ENCODE data around the gene CHKA.

Gene CHKA

DNA sequence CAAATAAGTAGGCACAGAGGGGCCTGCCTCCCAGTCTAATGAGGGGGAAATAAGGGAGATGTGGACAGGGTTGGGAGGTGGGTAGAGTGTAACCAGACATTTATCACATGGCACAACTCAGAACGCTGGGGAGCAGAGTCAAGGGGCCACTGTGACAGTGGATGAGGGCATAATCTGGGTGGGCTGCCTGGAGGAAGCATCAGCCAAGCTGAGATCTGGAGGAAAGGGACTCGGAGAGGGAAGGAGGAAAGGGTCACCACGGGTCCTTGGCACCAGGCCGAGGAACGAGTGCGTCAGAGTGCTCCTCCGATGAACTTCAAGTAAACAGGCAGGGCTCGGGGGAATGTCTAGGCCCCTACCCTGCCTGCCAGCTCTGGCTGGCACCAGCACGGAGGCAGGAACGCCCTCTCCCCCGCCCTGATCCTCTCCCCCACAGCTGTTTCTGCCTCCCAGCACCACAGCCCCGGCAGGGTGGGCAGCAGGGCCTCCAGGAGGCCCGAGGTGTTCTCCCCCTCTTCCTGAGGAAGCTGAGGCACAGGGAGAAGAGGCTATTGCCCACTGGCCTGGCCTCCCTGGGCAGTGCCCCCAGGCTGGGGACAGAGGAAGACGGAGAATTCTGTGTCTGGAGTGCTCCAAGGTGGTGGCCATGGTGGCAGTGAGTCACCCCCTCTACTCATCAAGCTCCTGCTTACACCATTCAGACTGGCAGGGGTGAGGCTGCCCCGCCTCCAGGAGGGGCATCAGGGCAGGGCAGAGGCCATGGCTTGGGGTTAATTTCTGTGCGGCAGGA lies 106.8 kb downstream of the CHKA start:
- DNase-seq, result peak in 1 of 2 experiments; percentile 20
- peak; percentile 49 for TF ChIP-seq POLR2A (IDR thresholded peaks at IDR 0.05; ENCODE audit: low read length)
- no peak for TF ChIP-seq GATA1 (IDR thresholded peaks at IDR 0.05; ENCODE audit: low read depth, low read length)

DNA sequence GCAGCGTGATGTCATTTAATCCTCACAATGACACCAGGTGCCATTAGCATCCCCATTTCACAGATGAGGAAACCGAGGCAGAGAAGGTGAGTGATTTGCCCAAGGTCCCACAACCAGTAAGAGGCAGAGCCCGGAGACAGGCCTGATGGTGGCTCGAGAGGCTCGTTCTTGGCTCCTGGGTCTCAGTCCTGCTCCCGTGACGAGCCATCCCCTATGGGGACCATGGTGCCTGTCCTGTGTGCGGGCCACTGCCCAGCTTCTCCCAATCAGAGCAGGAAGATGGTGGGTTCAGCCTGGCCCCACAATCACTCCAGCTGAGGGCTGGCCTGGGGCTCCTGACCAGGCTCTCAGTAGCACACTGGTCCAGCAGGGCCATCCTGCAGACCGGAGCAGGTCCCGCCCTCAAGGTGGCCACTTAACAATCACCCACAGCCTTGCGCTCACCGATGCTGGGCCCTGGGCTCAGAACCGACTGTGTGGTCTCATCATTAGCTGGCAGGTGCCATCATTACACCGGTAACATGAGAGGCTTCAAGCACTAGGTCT lies 107.5 kb downstream of the CHKA start:
- TF ChIP-seq POLR2A (IDR thresholded peaks at IDR 0.05; ENCODE audit: low read length) (no peak), GATA1 (IDR thresholded peaks at IDR 0.05; ENCODE audit: low read depth, low read length) (no peak)
- no peak for DNase-seq

DNA sequence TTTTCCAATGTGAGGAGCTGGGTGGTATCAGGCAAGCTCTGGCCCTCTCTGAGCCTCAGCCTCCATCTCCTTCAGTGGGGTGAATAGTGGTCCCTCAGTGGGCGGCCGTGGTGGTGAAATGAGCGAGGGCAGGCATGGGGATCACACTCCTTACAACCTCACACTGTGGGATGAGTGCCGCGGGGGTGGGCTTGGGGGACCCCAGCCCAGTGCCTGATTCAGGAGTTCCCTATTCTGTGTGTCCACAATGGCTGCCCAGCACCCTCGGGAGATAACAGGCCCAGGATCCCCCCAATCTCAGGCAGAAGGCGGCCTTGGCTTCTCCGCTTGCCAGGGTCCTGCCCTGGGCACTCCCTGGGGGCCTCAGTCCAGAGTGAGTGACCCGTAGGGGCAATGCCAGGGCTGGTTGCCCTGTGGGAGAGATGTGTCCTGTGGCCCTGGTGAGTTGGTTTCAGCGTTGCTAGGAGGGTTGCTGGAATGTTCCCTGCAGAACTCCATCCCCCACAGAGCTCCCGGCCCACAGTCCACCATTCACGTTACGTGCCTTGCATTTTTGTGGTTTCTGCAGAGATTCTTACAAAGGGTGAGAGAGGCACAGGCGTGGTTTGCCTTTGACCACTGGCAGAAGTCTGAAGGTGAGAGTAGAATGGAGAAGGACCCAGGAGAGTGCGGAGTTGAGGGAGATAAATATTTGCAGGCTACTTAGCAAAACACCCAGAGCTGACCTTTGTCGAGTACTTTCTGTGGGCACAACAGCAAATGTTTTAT lies 108.2 kb downstream of the CHKA start:
- no peak for DNase-seq
- no peak for TF ChIP-seq POLR2A (IDR thresholded peaks at IDR 0.05; ENCODE audit: low read length)
- TF ChIP-seq GATA1 (IDR thresholded peaks at IDR 0.05; ENCODE audit: low read depth, low read length), result no peak

- DNase-seq, result no peak
- TF ChIP-seq POLR2A (IDR thresholded peaks at IDR 0.05; ENCODE audit: low read length), result no peak
- TF ChIP-seq GATA1 (IDR thresholded peaks at IDR 0.05; ENCODE audit: low read depth, low read length), result no peak
Observed at GRCh38 chr11:68012044-68012842, 108.9 kb downstream of the CHKA start.

GRCh38 chr11:68011051-68011943 lies 109.9 kb downstream of the CHKA start:
- TF ChIP-seq GATA1 (IDR thresholded peaks at IDR 0.05; ENCODE audit: low read depth, low read length) (no peak), POLR2A (IDR thresholded peaks at IDR 0.05; ENCODE audit: low read length) (no peak)
- no peak for DNase-seq

- DNase-seq, result peak; percentile 97
- TF ChIP-seq GATA1 (IDR thresholded peaks at IDR 0.05; ENCODE audit: low read depth, low read length), result no peak
- peak; percentile 89 for TF ChIP-seq POLR2A (IDR thresholded peaks at IDR 0.05; ENCODE audit: low read length)
Observed at GRCh38 chr11:68010090-68011041, 110.8 kb downstream of the CHKA start, which contains the start of gene ALDH3B1. Gene ALDH3B1, plus strand, starts transcription at chr11:68010327. Its CDS starts 4,971 bp downstream, at chr11:68015298.

DNA sequence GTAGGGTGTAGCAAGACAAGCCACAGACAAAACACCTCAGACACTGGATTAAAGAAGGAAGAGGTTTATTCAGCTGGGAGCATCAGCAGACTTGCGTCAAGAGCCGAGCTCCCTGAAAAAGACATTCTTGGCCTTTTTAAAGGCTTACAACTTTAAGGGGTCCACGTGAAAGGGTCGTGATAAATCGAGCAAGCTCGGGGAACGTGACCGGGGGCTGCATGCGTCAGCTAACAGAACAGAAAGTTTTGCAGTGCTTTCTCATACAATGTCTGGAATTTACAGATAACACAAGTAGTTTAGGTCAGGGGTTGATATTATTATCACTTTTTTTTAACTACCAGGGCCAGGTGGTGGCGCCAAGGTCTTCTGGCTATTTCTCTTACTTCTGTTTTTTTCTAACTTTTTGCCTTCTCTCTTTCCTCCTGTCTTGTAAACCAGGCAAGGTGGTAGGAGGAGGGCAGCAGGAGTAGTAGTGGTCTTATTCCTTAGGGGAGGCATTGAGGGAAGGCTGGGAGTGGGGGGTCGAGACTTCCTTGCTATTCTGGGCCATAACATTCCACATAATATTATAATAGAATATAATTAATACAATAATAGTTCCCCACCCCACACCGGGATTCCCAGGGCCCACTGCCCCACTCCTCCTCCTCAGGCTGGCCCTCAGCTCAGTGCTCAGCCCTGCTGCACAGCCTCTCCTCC lies 111.6 kb downstream of the CHKA start:
- peak; percentile 89 to 92 for DNase-seq
- no peak for TF ChIP-seq GATA1 (IDR thresholded peaks at IDR 0.05; ENCODE audit: low read depth, low read length)

DNA sequence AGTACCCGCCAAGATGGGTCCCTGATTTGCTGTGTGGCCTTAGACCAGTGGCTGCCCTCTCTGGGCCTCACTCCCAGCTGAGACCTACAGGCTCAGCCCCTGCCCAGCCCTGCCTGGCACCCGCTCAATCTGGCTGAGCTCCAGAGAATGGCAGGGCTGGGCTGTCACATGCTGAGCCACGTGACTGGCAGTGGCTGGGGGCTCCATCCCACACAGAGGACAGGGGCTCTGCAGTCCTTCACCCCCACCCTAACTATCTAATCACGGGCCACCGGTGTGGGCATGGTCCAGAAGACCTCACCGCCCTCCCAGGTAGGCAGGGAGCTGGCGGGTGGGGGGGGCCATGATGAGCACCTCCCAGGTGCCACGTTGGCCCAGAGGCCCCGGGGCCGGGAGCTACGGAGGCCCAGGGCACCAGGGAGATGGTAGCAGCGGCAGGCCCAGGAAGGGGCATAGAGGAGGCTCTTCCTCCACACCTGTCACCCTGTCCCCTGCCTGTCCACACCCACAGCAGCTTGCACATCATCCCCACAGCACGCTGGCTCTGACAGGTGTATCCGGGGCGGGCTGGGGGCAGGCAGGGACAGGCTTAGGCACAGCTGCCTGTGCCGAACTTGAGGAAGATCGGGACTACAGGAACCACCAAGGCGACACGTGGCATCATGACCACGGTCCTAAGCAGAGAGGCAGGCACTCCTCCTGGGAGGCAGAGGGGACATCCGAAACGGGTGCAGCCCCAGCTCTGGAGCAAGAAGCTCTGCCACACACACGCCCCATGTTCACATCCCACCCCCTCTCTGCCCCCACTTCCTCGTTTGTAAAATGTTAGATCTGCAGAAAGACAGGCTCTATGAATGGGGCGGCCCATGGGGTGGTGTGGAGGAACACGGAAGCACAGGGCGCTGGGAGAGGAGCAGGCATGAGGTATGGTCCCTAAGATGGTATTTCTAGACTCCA lies 112.5 kb downstream of the CHKA start:
- TF ChIP-seq POLR2A (IDR thresholded peaks at IDR 0.05; ENCODE audit: low read length) (peak; percentile 42), GATA1 (IDR thresholded peaks at IDR 0.05; ENCODE audit: low read depth, low read length) (no peak)
- DNase-seq, result peak; percentile 66 to 69

DNA sequence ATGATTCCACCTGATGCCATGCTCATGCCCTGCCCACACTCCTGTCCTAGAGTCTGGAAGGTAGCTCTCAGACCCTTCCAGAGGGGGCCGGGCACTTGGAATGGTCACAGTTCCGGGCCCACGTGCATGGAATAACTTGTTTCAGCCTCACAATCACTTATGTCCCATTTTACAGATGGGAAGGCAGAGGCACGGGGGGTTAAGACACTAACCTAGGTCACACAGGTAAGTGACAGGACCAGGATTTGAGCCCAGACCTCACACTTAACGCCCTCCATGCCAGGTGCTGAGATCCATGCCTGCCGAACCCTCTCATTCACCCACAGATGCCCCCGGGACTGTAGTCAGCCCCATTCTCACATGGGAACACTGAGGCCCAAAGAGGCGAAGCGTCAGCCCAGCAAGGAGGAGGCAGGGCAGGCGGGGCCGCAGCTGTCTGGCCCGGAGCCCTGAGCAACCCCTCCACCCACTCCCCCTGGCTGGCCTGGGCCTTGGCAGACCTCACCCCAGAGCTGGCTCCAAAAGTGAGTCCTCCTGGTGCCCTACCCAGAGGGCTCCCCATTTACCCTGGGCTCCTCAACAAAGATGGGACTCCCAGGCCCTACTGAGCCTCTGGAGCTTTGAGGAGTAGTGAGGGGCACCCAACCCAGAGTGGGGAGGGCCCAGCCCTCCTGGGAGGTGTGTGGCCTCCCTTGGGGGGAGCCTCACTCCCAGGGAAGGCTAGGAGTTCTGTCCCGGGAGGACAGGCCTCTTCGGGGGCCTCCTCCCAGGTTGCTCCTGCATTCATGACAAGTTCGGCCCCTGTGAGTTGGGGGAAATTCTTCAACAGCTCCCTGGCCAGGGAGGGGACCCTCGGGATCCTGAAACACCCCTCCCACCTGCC lies 113.4 kb downstream of the CHKA start:
- DNase-seq, result no peak
- TF ChIP-seq POLR2A (IDR thresholded peaks at IDR 0.05; ENCODE audit: low read length) (no peak), GATA1 (IDR thresholded peaks at IDR 0.05; ENCODE audit: low read depth, low read length) (no peak)
